Measurements from ENCODE around the gene CFAP92. TPM values are rescaled to one million over a fixed set of nuclear protein-coding genes. Genes with fewer than 3 reads are reported as not detected.
A peak's percentile ranks its signal among the peaks of the same experiment; 100 is the strongest.

CFAP92 gene
- total RNA-seq, 3 donors from 2014 or later = 0.66 to 1.4 (median 1.3) TPM

DNA sequence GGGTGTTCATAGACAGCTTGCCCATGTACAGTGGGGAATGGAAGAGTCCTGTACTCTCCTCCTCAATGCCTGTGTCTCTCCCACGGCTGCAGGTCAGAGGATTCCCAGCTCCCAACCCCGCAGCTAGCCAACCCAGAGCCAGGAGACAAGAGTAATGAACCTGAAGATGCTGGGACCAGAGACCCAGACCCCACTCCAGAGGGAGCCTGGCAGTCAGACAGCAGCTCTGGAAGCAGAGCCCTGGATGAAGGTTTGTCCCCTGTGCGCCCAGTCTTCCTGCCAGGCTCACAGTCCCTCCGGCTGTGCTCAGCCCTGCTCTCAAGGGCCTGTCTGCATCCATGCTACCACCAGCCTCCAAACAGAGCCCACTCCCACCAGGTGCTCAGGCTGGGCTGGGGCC lies 36.7 kb upstream of the CFAP92 start:
- Histone ChIP-seq H3K9me3 (no peaks in the 10 kb centered on the region), H3K4me1 (no peaks in the 10 kb centered on the region), H3K27ac (no peak overlapping the region), H3K27me3 (no peaks in the 10 kb centered on the region), H3K4me3 (no peak overlapping the region), H3K36me3 (no peaks in the 10 kb centered on the region)
- TF ChIP-seq, protein P1, sequence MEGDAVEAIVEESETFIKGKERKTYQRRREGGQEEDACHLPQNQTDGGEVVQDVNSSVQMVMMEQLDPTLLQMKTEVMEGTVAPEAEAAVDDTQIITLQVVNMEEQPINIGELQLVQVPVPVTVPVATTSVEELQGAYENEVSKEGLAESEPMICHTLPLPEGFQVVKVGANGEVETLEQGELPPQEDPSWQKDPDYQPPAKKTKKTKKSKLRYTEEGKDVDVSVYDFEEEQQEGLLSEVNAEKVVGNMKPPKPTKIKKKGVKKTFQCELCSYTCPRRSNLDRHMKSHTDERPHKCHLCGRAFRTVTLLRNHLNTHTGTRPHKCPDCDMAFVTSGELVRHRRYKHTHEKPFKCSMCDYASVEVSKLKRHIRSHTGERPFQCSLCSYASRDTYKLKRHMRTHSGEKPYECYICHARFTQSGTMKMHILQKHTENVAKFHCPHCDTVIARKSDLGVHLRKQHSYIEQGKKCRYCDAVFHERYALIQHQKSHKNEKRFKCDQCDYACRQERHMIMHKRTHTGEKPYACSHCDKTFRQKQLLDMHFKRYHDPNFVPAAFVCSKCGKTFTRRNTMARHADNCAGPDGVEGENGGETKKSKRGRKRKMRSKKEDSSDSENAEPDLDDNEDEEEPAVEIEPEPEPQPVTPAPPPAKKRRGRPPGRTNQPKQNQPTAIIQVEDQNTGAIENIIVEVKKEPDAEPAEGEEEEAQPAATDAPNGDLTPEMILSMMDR (IDR thresholded peaks at IDR 0.05) = no peak
- TF ChIP-seq POLR2AphosphoS5 (IDR thresholded peaks at IDR 0.05) = no peak
- intact Hi-C loops (cut with DNase I; ENCODE audit: low total_unique reads) = no loop called here
- DNase-seq (ENCODE audit: low spot score in 2 of 2) = no peak

DNA sequence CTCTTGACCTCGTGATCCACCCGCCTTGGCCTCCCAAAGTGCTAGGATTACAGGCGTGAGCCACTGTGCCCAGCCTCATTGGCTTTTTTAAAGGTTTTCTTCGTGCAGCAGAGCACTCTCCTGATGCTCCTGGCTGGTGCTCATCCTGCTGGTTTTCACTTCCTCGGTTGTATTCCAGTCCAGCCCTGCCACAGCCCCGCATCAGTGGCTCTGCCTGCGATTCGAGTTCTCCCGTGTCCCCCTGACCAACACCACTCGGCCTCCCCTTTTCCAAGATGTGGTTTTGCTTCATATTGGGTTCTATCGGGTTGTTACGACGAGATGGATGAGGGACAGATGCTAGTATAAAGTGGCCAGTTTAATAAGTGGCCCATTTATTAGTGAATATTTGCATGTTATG lies 35.0 kb upstream of the CFAP92 start:
- H3K27me3 ChIP-seq = no peaks in the 10 kb centered on the region
- intact Hi-C loops (cut with DNase I; ENCODE audit: low total_unique reads) = no loop called here
- H3K4me3 ChIP-seq = no peak overlapping the region
- no peaks in the 10 kb centered on the region for H3K4me1 ChIP-seq
- no peaks in the 10 kb centered on the region for H3K36me3 ChIP-seq
- H3K27ac ChIP-seq = no peak overlapping the region
- TF ChIP-seq, protein P1 (IDR thresholded peaks at IDR 0.05) = no peak
- no peaks in the 10 kb centered on the region for H3K9me3 ChIP-seq
- no peak for DNase-seq (ENCODE audit: low spot score in 2 of 2)

DNA sequence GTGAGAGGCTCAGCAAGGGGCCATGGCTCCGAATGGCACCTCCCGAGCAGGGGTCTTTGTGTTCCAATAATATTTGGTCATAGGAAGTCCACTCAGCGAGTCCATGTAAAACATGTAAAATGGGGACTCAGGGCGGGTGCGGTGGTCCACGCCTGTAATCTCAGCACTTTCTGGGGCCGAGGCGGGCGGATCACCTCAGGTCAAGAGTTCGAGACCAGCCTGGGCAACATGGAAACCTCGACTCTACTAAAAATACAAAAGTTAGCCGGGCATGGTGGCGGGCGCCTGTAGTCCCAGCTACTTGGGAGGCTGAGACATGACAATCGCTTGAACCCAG lies 33.6 kb upstream of the CFAP92 start:
- H3K27ac ChIP-seq = peak overlapping the region in 1 of 2 donors; percentile 46
- no peaks in the 10 kb centered on the region for H3K4me1 ChIP-seq
- TF ChIP-seq, protein P1 (IDR thresholded peaks at IDR 0.05) = no peak

DNA sequence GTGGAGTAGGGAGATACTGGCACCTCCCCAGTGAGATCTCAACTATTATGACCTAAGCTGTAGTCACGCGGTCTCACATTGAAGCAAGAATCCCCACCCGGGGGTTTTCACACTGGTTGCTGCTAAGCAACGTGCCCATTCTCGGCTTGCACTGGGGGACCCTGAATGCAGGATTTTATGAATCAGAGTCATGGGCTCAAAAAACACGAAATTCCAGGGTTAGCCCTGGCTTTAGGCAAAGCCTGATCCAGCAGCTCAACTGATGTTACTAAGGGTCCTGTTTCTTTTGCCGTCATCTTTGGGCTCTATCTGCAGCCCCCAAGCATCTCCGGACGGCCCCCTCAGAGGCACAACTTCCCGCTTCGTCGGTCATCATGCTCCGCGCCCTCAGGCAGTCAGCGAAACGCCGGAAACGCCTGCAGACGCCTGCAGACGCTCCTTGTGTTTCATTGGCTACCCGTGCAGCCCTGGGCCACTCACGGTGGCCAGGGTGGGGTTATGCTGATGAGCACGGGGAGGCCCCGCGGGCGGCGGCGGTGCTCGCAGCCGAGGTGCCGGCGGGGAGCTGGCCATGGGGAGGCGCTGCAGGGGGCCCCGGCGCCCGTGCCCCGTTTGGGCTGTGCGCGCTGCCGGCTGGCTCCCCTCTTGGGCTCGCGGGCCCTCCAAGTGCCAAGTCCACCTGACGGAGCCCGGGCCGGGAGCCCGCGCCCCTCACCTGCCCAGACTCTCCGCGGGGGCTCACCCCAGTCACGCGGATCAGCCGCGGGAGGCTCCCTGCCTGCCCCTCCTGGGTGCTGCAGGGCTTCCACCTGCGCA lies 33.1 kb upstream of the CFAP92 start:
- H3K36me3 ChIP-seq = no peaks in the 10 kb centered on the region
- peak overlapping the region; percentile 46 to 50 for H3K27ac ChIP-seq
- H3K9me3 ChIP-seq = no peaks in the 10 kb centered on the region
- H3K4me1 ChIP-seq = no peaks in the 10 kb centered on the region
- TF ChIP-seq, protein P1 (IDR thresholded peaks at IDR 0.05) = peak in 1 of 3 donors; percentile 64
- TF ChIP-seq POLR2AphosphoS5 (IDR thresholded peaks at IDR 0.05) = no peak
- H3K27me3 ChIP-seq = no peaks in the 10 kb centered on the region
- peak; percentile 83 to 86 for DNase-seq (ENCODE audit: low spot score in 2 of 2)
- H3K4me3 ChIP-seq = peak overlapping the region; percentile 39 to 65 (median 58)
- intact Hi-C loops (cut with DNase I; ENCODE audit: low total_unique reads) = no loop called here

More for the DNA sequence above, 33.6 kb upstream of the CFAP92 start:
- no peak for DNase-seq (ENCODE audit: low spot score in 2 of 2)
- Histone ChIP-seq H3K27me3 (no peaks in the 10 kb centered on the region), H3K36me3 (no peaks in the 10 kb centered on the region), H3K4me3 (peak overlapping the region; percentile 39 to 65 (median 58)), H3K9me3 (no peaks in the 10 kb centered on the region)
- intact Hi-C loops (cut with DNase I; ENCODE audit: low total_unique reads) = no loop called here

DNA sequence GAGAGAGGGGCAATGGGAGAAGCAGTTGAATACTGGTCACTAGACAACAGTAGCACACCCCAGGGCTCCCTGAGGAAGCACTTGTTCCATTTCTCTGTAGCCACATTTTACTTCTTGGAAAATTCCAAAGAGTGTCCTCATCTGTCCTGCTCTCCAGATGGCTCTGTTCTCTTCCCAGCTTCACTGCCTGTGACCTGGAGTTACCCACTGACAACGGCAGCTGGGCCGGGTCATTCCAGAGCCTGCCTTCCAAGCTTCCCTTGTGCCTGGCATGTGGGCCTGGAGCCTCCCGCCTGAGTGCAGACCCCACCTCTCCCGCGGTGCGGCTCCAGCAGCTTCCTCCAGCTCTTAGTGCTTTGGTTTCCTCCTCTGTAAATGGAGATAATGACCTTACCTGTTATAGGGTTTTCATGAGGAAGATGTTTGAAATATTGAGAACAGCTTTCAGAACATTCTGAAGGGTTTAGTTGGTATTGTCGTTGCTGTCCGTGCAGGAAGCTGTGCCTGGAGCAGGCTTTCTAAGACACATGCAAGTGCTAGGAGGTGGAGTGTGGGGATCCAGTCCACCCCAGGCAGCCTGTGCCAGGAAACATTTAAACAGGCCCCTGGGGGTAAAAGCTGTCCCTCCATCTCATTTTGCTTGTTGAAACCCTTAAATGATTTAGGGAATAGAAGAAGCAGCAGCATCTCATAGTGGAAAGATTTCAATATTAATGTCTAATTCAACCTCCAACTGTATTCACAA lies 32.0 kb upstream of the CFAP92 start:
- no peak overlapping the region for H3K4me3 ChIP-seq
- H3K9me3 ChIP-seq = no peaks in the 10 kb centered on the region
- no peaks in the 10 kb centered on the region for H3K36me3 ChIP-seq
- intact Hi-C loops (cut with DNase I; ENCODE audit: low total_unique reads) = no loop called here
- TF ChIP-seq, protein P1 (IDR thresholded peaks at IDR 0.05) = no peak
- TF ChIP-seq POLR2AphosphoS5 (IDR thresholded peaks at IDR 0.05) (no peak), POLR2A (IDR thresholded peaks at IDR 0.05) (no peak)
- peak overlapping the region in 1 of 2 donors; percentile 50 for H3K27ac ChIP-seq
- DNase-seq (ENCODE audit: low spot score in 2 of 2) = no peak
- H3K27me3 ChIP-seq = no peaks in the 10 kb centered on the region
- no peaks in the 10 kb centered on the region for H3K4me1 ChIP-seq

Data from breast epithelium (tissue), 4 donors.